ENCODE measurements around the gene TRNAU1AP.

DNA sequence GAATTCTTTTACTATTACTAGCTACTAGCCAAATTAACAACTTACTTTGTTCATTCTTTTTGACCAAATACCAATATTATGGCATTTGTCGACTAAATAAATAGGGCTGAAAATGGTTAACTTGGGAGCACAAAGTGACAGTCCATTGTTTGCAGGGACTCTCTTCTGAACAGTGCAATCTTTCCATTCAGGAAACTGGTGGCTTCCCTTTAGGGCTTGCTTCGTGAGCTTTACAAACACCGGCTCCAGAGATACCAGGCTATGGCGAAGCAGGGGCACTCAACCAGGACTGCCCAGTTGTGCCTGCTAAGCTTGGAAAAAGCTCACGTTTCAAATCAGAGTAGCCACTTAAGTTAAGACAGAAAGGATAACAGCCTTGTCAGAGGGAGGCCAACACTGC lies 51.5 kb downstream of the TRNAU1AP start:
- no peak for TF ChIP-seq POLR2AphosphoS5 (IDR thresholded peaks at IDR 0.05; ENCODE audit: low read depth, low read length)
- no peak for TF ChIP-seq POLR2A (IDR thresholded peaks at IDR 0.05; ENCODE audit: low read depth, low read length)
- TF ChIP-seq TAF1 (IDR thresholded peaks at IDR 0.05; ENCODE audit: low read depth, low read length), result no peak
- TF ChIP-seq PAX5 (IDR thresholded peaks at IDR 0.05; ENCODE audit: insufficient read depth, low read length, severe bottlenecking), result no peak
- no peak for TF ChIP-seq SPI1 (IDR thresholded peaks at IDR 0.05; ENCODE audit: low read depth, low read length)
- no peak for TF ChIP-seq POU2F2 (IDR thresholded peaks at IDR 0.05; ENCODE audit: low read depth, low read length)
